Activated CD8-positive, alpha-beta memory T cell treated with anti-CD3 and anti-CD28 coated beads, Interleukin-2, amount 50 U/mL, for 24 hours (primary cell): ENCODE results near the gene RAB3C.

Experiments used
- DNase-seq: peaks from one replicate; pipeline ENCODE4 v3.0.0-alpha.2; 2020; ENCODE audit errors: extremely low read depth

RAB3C gene

GRCh38 chr5:58827463-58827862 is 244.6 kb downstream of the RAB3C start:
- DNase-seq = no peak

- DNase-seq = no peak
Observed at GRCh38 chr5:58828258-58828657, 245.4 kb downstream of the RAB3C start.

GRCh38 chr5:58834242-58835225 is 251.7 kb downstream of the RAB3C start:
- DNase-seq = no peak

- DNase-seq = no peak
Observed at GRCh38 chr5:58836351-58836750, 253.5 kb downstream of the RAB3C start.

GRCh38 chr5:58838729-58839128 is 255.9 kb downstream of the RAB3C start:
- no peak for DNase-seq

GRCh38 chr5:58842852-58843251 is 260.0 kb downstream of the RAB3C start:
- no peak for DNase-seq

- no peak for DNase-seq
Observed at GRCh38 chr5:58844395-58844794, 261.5 kb downstream of the RAB3C start.

GRCh38 chr5:58847041-58847440 is 264.2 kb downstream of the RAB3C start:
- no peak for DNase-seq

GRCh38 chr5:58849223-58849622 is 266.3 kb downstream of the RAB3C start:
- DNase-seq = no peak

GRCh38 chr5:58849921-58850667 is 267.2 kb downstream of the RAB3C start:
- no peak for DNase-seq

GRCh38 chr5:58851153-58851552 is 268.3 kb downstream of the RAB3C start:
- DNase-seq = no peak

GRCh38 chr5:58851571-58851970 is 268.7 kb downstream of the RAB3C start:
- DNase-seq = no peak

- no peak for DNase-seq
Observed at GRCh38 chr5:58852566-58852965, 269.7 kb downstream of the RAB3C start.

GRCh38 chr5:58854441-58854840 is 271.6 kb downstream of the RAB3C start:
- DNase-seq = no peak

- DNase-seq = no peak
Observed at GRCh38 chr5:58855851-58856739, 273.2 kb downstream of the RAB3C start.

GRCh38 chr5:58857609-58858008 is 274.7 kb downstream of the RAB3C start:
- DNase-seq = no peak

GRCh38 chr5:58860680-58861079 is 277.8 kb downstream of the RAB3C start:
- no peak for DNase-seq

- DNase-seq = no peak
Observed at GRCh38 chr5:58868931-58869330, 286.1 kb downstream of the RAB3C start.

- no peak for DNase-seq
Observed at GRCh38 chr5:58871648-58872242, 288.9 kb downstream of the RAB3C start.

GRCh38 chr5:58872670-58873273 is 289.9 kb downstream of the RAB3C start:
- DNase-seq = no peak

- no peak for DNase-seq
Observed at GRCh38 chr5:58875599-58875998, 292.7 kb downstream of the RAB3C start.
